HUDEP-2 (cell line): ENCODE data around the gene NEU4.
"Not testable (repeated sequence)": the region's sequence is repeated elsewhere in the genome, so short reads cannot be mapped to it uniquely, and the experiment has no call there.

Experiments
- DNase-seq, 76 experiments: peaks; one replicate each; lab custom pipeline; 2025; ENCODE audit not compliant: unreplicated experiment in 76 of 76; lab: John Stamatoyannopoulos, UW

The NEU4 gene

DNA sequence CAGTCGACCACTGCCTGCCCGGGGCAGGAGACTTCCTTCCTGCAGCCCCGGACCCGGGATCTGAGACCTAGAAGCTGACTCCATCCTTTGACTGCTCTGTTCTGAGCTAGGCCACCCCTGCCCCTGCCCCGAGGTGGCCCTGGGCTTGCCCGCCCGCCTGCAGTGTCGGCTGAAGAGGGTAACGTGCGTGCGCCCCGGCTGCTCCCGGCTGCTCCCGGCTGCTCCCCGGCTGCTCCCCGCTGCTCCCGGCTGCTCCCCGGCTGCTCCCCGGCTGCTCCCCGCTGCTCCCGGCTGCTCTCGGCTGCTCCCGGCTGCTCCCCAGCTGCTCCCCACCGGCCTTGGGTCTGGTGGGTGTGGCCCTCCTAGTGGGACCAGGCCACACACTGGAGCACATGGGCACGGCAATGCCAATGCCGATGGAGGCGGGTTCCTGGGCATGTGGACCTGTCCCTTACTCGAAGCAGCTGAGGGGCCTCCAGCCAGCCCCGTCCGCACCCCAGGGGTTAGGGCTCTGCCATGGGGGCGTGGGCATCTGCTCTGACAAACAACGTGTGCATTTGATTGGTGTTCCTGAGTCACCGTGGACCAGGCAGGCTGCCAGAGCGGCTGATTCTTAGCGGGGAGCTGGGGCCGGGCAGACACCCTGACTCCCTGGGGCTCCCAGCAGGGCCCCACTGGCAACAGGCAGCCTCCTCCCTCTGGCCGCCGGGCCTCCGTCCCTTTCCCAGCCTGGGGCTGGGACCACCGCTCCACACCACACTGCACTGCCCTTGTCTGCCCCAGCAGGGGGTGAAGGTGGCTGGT is 34.4 kb upstream of the NEU4 start:
- peak in 13 of 76 experiments; percentile 4 to 79 (median 53) for DNase-seq

DNA sequence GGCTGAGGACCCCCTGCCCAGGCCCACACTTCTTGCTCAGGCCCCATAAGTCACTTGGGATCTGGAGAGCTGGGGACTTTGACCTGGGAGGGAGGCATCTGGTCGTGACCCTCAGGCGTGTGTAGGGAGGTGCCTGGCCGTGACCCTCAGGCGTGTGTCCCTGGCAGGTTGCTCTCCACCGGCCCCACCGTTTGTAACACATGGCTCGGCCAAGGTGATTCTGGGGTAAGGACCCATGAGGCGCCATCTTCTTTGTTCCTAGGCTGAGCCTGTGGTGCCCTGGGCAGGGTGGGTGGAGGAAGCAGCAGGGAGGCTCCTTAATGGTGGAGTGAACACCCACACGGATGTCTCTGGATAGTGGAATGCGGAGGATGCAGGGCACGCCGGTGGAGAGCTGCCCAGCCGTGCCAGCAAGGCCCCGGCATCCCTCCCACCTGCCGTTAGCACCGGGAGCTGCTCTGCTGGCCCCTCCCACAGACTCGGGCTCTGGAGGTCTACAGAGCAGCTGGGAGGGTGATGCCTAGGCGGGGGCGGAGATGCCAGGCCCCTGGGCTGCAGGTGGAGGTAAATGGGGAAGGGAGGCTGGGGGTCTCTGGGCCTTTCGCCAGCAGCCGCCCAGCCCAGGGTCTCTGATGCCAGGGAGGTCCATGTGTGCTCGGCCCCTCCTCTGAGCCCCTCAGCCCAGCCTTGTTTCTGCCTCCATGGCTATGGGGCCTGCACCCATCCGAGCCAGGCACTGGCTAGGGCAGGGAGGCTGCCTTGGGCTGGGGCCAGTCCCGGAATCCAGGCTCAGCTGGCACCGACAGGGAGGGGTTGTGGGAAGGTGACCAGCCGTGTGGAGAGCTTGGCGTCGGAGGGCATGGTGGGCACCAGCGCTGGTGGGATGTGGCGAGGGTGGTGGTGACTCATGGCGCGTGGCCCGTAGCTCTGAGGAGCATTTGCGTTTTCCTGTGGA is 33.5 kb upstream of the NEU4 start:
- DNase-seq: no peak

DNA sequence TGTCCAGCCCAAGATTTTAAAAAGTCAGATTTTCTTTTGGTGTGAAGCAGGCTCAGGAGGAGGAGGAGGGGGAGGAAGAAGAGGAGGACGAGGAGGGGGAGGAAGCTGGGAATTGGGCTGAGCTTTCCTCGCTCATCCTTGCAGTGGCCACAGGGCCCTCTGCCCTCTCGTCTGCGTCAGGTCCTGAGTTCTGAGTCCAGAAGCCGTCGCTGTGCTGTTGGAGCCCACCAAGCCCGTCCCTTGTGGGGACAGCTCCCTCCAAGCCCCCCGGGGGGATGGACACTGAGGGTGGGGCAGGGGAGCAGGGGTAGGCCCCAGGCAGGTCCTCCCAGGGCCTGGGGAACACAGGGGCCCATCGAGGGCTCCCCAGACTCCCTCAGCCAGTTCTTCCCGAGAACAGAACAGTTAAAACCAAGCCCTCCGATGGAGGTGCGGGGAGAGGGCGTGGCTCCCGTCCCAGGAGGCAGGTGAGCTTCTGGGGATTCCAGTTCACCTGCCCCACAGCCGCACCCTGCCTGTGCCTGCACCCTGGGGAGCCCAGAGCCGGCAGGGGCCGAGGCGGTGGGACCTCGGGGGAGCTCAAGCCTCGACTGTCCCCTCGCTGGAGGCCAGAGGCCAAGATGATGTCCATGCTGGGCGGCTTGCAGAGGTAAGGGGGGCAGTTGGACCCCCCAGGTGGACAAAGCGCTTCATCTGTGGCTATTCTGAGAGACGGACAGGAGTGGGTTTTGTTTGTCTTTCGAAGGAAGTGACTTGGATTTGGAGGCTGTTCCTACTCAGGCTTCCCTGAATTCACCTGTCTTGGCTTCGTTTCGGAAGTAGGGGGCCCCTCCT is 32.4 kb upstream of the NEU4 start, which contains the start of gene GAL3ST2:
Gene GAL3ST2, plus strand, starts transcription at position 487 of the 834 bp plus-strand sequence. Its CDS starts 134 bp downstream, at position 621.
- no peak for DNase-seq

DNA sequence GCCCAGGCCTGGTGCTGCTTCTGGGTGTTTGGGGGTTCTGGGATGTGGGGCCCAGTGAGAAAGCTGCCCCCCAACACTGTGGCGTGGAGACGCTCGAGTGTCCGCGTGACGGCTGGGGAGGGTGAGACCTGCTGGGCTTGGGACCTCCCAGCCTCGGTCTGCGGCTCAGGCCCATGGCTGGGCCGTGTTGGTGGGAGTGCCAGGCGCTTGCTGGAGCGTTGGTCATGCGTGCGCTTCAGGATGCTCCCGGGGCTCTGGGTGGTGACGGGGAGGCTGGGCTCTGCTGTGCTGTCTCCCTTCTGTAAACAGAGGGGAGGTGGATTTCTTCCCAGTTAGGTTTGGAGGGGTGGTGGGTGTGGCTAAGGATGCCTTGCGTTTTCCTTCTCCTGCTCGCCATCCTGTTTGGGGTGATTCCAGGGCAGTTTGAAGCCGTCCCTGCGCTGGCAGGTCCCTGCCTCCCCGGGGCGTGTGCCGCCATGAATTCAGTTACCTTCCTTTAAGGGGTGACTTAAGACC is 31.8 kb upstream of the NEU4 start:
- DNase-seq: no peak

DNA sequence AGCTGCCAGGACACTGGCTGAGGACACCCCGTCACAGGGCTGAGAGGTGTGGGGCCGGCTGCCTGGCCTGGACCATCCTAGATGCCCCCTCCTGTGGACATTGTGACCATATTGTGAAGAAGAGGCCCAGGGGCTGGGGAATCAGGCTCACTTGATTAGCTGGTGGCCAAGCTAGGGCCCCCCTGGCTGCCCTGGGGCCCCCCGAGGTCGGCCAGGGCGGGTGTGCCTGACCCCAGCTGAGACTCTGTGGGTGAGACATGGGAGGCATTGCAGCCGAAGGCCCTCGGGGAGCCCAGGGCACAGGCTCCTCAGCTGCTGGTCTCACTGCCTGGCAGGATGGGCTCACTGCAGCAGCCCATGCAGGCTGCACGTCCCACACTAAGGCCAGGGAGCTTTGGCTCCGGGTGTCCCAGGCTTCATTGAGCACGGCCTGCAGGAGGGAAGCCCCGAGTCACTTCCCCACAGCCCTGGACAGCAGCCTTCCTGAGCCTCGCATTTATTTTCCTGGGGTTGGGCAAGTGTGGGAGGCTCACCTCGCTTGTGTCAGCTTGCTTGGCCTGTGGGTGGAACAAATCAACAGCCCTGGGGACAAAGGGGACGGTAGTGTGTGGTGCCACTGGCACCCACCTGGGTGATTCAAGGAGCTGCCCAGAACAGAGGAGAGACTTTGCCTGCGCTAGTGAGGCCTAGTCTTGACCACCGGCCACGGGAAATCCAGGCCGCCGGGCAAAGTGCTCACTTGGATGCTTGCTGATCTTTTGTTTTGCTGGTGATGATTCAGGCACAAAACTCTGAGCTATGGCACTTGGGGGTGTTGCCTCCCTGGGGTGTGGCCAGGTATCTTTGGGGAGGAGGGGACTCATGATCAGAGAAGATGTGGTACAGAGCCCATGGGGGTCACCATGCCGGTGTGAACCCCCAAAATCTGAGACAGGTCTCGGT is 31.0 kb upstream of the NEU4 start:
- no peak for DNase-seq

DNA sequence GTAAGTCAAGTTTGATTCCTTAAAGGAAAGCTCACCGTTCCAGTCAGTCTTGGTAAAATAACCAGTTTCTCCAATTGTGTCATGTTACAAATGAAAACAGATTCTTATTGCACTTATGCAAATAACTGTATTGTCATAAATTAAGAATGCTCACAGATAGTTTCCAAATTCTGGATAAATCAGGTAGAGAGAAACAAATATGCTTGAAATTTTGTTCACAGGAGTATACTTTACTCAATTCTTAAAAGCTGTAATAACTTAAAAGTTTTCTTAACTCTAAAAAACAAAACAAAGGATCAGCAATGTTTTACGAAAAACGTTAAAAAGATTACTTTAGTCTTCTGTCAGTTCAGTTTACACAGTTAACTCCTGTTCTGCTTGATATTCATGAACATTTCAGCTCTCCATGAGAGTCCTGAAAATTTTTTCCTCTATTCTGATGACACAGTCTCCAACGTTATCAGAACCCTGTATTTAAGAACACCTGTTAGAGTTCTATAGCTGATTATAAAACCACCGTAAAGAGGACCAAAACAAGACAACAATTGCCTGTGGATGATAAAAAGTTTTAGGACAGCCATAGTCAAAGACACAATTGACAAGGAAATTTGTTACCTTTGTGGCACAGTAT is 27.9 kb upstream of the NEU4 start:
- DNase-seq: no peak

DNA sequence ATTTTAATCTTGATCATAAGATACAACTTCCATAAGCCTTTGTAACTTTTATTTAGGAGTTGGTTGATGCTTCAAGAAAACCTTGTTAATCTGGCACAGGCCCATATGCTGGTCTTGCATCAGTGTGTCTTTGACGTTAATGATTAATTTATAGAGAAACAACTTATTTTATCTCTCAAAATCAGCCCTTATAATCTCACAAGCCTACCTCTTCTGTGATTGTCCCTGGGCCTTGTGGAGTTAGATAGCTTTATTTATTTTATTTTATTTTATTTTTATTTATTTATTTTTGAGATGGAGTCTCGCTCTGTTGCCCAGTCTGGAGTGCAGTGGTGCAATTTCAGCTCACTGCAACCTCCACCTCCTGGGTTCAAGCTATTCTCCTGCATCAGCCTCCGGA is 26.9 kb upstream of the NEU4 start:
- not testable (repeated sequence) for DNase-seq

DNA sequence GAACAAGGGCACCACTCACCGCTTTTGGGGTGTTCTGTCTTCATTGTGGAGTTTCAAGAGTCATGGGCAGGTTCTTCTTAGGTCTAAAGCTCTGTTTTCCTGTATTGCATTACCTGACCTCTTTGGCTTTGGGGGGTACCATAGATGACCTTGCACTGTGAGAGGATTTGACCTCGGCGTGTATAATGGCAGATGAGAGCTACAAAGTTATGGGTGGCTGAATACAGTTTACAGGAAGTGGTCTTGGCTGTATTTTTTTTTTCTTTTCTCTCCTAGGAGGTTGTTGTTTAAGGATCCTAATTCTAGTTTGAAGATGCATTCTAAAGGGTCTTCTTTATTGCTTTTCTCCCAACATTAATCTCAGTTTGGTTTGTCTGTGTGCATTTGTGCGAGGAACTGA is 20.9 kb upstream of the NEU4 start:
- no peak for DNase-seq

DNA sequence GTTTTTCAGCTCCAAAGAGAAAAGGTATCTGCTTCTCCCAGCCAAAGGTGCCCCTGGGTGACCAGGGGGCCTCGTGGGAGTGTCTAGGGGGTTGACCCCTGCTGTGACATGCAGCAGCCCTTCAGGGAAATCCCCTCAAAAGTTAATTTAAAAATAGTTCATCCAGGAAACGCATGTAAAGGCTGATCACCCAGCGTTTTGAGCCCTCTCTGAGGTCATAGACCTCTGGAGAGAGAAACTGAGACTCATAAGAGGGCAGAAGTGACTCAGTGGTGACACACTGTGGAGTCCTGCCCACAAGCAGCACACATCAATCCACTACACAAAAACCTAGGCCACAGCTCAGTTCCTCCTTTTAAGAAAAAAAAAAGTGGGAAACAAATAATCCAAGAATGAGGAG is 20.4 kb upstream of the NEU4 start:
- DNase-seq: no peak

DNA sequence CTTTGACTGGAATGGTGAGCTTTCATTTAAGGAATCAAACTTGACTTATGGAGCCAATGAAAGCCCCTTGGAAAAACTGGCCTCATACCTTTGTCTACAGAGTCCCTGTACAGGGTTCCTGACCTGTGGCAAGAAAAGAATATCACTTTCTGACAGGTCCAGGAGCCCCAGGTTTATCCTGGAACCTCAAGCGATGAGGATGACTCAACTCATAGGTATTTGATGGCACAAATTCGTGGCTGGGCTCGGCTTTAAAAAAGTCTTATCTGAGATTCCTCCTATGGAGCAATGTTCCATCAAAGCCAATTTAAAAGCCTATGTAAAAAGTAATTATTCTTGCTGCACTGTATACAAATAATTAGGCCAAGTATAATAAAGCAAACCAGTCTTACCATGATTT is 17.6 kb upstream of the NEU4 start:
- not testable (repeated sequence) for DNase-seq

DNA sequence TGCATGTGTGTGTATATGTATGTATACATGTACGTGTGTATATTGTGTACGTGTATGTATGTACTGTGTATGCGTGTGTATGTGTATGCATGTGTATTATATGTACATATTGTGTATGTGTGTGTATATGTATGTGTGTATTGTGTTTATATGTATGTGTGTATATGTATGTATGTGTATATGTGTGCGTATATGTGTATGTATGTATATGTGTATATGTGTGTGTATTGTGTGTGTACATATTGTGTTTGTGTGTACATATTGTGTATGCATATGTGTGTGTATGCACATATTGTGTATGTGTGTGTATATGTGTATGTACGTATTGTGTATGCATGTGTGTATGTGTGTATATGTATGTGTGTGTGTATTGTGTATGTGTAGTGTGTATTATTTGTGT is 15.6 kb upstream of the NEU4 start:
- DNase-seq: no peak

DNA sequence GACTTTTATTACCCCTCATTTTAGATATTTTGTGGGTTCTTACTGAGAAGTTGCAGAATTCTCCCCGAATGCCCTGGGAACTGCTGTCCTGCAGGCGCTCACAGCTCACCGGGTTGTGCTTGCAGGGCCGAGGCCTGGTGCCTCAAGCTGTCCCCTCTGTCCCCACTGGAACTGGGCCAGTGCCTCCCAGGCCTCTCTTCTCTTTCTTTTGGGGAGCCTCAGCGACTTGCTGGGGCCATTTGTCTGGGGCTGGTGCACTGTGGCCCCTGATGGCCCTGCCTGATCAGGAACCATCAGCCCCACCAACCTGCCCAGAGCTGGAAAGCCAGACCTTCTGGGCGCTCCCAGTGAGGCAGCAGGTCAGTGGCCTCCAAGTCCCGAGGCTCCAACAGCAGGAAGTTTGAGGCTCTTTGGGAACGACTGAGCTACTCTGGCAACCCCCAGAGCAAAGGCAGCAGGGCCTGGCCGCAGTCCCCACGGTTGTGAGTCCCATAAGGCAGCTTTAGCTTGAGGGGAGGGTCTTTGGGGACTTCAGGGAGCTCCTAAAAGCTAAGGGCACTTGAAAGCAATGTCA is 14.7 kb upstream of the NEU4 start:
- DNase-seq: no peak

DNA sequence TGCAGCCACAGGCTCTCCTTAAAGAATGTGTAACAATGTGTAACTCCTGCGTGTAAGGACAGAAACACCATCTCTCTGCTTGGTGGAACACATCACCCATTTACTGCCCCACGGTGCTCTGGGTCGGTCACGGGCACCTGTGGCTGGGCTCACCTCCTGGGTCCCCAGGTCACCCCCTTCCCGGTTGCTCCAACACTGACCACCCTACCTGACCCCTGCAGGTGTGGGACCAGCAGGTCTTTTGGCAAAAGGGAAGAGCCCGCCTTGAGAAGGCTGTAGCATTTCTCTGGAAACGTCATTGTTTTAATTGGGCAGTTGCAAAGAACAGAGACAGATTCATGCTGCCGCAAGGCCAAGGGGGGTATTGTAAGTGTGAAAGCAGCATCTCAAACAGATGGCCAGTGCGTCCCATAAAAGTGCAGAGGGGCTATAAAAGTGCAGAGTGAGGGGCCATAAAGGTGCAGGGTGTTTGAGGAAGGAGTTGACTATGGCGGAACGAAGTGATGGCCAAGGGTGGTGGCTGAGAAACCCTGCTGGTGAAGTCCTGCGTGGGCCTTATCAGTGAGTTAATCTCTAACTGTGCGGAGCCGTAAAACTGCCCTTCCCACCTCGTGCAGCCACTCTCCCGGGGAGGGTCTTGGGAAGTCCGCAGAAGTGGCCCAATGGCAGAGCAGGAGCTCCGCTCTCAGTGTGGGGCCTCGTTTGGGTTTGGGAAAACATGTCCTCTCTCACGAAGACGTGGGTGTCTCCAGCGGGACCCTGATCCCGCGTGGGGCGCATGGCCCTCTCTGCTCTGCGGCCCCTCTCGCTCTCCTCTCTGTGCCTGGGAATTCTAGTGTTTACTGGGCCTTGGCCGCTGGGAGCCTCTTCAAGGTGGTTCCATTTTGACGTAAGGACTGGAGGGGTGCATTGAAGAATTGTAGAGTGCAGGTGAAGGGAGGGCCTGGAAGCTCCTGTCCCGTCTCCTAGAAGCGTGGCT is 13.7 kb upstream of the NEU4 start:
- DNase-seq: no peak

DNA sequence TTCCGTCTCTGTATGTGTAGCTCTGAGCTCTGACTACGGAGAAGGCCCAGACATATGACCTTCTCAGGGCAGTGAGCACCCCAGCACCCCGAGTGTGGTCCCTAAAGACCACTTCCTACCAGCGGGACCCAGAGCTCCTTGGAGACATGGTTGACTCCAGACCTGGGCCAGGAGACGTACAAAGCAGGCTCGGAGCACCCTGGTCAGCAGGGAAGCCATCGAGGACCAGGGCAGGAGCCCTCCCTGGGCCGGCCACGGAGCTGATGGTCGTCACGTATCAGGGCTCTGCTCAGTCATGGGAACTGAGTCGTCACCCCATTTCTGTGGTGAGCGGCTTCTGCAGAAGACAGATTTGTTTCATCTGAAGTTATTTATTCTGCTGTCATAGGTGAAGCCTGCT is 12.8 kb upstream of the NEU4 start:
- DNase-seq: no peak

DNA sequence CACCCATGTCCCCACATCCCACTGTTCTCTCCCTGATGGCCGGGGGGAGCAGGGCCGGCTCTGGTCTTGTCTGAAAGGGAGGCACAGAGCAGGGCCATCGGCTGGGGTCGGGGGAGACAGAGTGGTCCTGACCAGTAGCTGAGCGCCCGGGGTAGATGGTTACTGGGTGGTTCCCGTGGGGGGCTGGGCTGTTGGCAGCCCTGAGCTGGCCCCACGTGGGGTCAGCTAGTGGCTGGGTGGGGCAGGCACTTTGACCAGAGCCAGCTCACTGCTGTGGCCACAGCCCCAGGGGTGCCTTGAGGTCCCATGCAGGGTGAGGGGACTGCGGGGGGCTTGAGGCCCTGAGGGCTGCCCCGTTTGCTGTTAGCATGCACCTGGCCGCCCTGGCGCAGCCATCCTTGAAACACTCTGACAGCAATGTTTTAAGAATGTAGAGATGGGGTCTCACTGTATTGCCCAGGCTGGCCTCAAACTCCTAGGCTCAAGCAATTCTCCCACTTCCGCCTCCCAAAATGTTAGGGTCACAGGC is 12.3 kb upstream of the NEU4 start:
- no peak for DNase-seq

DNA sequence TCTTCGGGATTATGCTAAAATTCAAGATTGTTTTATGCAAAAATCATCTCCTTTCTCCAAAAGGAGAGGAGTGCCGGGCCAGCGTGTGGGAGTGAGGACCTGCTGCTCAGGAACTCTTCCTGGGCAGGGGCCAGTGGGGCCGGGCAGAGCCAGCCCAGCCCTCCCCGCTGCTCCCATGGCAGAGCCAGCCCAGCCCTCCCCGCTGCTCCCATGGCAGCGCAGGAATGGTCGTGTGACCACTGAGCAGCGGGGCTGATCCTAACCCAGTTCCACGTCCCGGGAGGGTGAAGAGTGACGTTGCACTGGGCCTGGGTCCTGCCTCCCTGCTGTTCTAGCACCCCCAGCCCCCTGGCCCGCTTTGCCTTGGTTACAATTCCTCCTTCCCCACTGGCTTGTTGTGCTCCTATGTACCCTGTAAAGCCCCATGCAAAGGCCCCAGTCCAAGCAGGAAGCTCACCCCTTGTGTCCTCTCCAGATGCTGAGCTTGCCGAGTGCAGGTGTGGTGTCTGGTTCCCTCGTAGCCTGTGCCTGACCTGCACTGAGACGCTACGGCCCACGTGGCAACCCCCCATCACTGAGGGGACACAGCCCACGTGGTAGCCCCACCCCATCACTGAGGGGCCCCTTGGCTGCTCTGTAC is 11.4 kb upstream of the NEU4 start:
- DNase-seq: no peak
